ENCODE results near the gene VSIR. TPM values are rescaled to one million over a fixed set of nuclear protein-coding genes. Genes with fewer than 3 reads are reported as not detected.

The VSIR gene
- total RNA-seq, 1 donor from 2014 or later, result 104 TPM

DNA sequence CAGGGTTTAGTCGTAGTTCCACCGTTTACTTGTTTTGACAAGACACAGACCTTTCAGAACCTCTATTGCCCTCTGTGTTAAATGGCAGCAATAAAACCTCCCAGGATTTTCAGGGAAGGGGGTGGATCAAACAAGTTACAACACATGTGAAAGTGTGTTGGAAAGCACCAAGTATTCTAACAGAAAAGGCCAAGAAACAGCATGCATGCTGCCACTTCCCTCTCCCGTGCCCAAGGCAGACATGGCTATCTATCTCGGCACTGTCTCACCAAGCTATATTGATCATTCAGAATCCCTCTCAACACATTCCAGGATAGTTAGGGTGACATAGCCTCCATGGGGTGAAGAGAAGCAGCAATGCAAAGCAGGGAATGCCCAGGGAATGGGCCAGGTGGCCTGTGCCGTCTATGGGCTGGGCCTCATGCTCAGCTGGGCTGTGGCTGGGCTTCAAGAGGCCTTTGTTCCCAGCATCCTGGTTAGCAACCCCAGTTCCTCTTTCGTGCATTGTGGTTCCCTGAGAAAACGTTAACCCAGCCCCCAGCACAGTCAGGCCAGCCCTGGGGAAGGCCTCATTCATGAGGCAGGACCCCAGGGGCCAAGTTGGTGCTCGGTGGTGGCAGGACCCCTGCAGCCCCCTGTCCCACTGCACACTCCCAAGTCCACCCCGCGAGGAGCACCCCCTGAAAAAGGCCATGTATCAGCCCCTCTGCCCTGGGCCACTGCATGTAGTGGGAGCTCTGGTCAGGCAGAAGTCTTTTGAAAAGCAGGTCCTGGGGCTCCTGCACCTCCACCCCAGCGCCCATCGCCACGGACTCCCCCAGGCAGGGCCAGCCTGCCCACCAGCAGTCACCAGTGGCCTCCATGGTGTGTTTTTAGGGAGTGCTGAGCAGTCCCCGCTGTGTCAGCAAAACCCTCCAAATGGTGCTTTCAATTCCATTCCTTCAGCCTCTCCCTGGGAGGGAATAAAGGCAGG, 25.5 kb downstream of the VSIR start:
- TF ChIP-seq, protein P1, sequence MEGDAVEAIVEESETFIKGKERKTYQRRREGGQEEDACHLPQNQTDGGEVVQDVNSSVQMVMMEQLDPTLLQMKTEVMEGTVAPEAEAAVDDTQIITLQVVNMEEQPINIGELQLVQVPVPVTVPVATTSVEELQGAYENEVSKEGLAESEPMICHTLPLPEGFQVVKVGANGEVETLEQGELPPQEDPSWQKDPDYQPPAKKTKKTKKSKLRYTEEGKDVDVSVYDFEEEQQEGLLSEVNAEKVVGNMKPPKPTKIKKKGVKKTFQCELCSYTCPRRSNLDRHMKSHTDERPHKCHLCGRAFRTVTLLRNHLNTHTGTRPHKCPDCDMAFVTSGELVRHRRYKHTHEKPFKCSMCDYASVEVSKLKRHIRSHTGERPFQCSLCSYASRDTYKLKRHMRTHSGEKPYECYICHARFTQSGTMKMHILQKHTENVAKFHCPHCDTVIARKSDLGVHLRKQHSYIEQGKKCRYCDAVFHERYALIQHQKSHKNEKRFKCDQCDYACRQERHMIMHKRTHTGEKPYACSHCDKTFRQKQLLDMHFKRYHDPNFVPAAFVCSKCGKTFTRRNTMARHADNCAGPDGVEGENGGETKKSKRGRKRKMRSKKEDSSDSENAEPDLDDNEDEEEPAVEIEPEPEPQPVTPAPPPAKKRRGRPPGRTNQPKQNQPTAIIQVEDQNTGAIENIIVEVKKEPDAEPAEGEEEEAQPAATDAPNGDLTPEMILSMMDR (IDR thresholded peaks at IDR 0.05; ENCODE audit: borderline replicate concordance), result no peak
- H3K9me3 ChIP-seq (replicated peaks), result peaks cover 3% of the 10 kb centered on the region
- H3K27me3 ChIP-seq (ENCODE audit: low read depth), result no peaks in the 10 kb centered on the region
- H3K4me1 ChIP-seq, result peaks cover 76% of the 10 kb centered on the region
- H3K27ac ChIP-seq (replicated peaks), result peak overlapping the region; percentile 87
- peak overlapping the region; percentile 24 for H3K4me3 ChIP-seq
- peak; percentile 47 for DNase-seq
- intact Hi-C loops (cut with micrococcal nuclease), result no loop called here
- peaks cover 30% of the 10 kb centered on the region for H3K36me3 ChIP-seq

DNA sequence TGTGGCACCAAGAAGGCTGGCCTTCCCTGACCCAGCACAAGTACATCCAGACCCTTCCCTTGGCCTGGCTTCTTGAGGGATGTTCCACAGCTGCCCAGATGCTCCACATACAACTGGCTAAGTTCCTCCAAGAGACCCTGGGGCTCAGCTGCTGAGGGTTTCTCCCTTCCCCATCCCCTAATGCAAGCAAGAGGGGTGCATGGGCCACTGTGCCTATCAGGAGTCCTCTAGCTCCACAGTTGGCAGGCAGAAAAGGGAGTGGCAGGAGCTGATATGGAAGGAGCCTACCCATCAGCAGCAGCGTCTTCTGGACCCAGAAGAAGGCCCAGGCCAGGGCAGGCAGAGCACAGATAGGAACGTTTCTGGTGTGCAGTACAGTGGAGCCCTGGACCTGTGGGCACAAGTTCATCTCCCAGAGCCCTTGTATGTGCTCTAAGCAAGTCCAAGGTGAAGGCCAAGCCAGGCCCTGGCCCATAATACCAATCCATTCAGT, 26.2 kb downstream of the VSIR start:
- no peak for DNase-seq
- intact Hi-C loops (cut with micrococcal nuclease), result no loop called here
- TF ChIP-seq, protein P1 (IDR thresholded peaks at IDR 0.05; ENCODE audit: borderline replicate concordance), result no peak
- H3K9me3 ChIP-seq (replicated peaks), result peaks cover 8% of the 10 kb centered on the region
- no peaks in the 10 kb centered on the region for H3K27me3 ChIP-seq (ENCODE audit: low read depth)
- H3K4me3 ChIP-seq, result no peak overlapping the region
- peaks cover 69% of the 10 kb centered on the region for H3K4me1 ChIP-seq
- peak overlapping the region; percentile 87 for H3K27ac ChIP-seq (replicated peaks)
- H3K36me3 ChIP-seq, result peaks cover 23% of the 10 kb centered on the region

DNA sequence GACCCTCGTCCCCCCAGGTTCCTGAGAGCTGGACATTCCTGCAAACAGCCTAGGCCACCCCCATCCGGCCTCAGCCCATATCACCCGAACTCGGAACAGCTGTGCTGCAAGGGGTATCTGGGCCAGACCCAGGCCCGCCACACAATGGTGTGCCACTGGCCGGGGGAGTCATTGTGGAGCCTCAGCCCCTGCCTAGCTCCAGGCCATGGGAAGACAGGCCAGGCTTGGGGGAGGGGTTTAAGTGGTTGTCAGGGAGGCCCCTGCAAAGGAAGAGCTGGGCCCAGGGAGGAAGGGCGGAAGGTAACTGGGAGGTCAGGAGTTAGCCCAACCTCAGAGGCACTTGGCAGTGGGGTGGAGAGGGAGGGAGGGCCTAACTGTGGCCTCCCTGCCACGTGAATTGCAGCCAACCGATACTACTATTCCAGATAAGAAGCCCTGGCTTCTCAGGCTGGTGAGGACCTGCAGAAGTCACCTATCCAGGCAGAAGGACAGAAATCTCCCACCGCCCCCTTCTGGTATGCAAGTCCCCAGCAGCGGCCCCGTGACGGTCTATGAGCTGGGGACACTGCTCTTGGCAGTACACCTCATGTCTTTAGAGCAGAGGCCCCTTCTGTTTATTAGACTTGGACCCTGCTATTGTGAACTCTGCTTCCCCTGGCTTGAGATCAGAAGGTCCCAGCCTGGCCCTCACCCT, 26.8 kb downstream of the VSIR start:
- DNase-seq, result peak; percentile 67
- Histone ChIP-seq H3K27me3 (ENCODE audit: low read depth) (no peaks in the 10 kb centered on the region), H3K9me3 (replicated peaks) (peaks cover 8% of the 10 kb centered on the region), H3K36me3 (peaks cover 17% of the 10 kb centered on the region), H3K4me3 (no peak overlapping the region), H3K27ac (replicated peaks) (peak overlapping the region; percentile 87), H3K4me1 (peaks cover 63% of the 10 kb centered on the region)
- TF ChIP-seq, protein P1 (IDR thresholded peaks at IDR 0.05; ENCODE audit: borderline replicate concordance), result peak; percentile 34
- intact Hi-C loops (cut with micrococcal nuclease), result no loop called here

DNA sequence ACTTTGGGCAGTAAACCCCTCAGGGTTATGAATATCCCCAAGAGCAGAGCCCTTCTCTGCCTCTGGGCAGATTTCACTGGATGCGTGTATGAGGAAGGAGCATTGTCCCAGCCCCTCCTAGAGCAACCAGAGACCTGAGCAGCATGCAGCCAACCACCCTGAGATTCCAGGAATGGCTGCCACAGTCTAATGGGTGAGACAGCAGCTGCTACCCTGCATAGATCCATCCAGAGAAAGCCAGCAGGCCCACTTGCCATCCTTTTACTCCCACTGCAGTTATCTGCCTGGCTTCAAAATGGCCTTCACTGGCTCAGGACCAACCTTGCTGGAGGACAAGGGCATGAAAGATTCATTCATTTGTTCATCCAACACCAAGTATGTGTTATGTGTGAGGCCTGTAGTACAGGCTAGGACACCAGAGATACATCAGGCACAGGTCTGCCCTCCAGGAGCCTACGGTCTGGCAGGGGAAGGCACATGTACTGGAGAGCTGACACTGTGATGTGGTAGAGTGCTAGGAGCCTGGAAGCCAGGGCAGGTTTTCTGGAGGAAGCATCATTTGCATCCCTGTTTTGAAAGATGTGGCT, 27.6 kb downstream of the VSIR start:
- Histone ChIP-seq H3K27me3 (ENCODE audit: low read depth) (no peaks in the 10 kb centered on the region), H3K36me3 (peaks cover 10% of the 10 kb centered on the region), H3K4me1 (peaks cover 60% of the 10 kb centered on the region), H3K9me3 (replicated peaks) (peaks cover 8% of the 10 kb centered on the region), H3K27ac (replicated peaks) (peak overlapping the region; percentile 87), H3K4me3 (no peak overlapping the region)
- TF ChIP-seq, protein P1 (IDR thresholded peaks at IDR 0.05; ENCODE audit: borderline replicate concordance), result no peak
- no peak for DNase-seq
- intact Hi-C loops (cut with micrococcal nuclease), result no loop called here
